HepG2 (cell line): ENCODE results near the gene S100A12. TPM values are rescaled to one million over a fixed set of nuclear protein-coding genes. Genes with fewer than 3 reads are reported as not detected.

ENCODE experiments used
- ATAC-seq: fragments of 200-7000 bp; cut with Tn5 transposase; 3 replicates; pipeline ENCODE4 v1.9.1; 2020; ENCODE audit warnings: mild to moderate bottlenecking, moderate library complexity
- BruUV-seq: library from RNA; stranded (reverse); fragments of 400-500 nt; replicated peaks from 2 replicates; lab custom pipeline; 2021; lab: Mats Ljungman, UMichigan
- CTCF ChIA-PET: fragments of 300-600 bp; formaldehyde crosslinking; extraction: SDS; loops from one replicate; lab custom pipeline; 2021; ENCODE audit warnings: low total read pairs, inconsistent platforms, low intra/inter-chr PET ratio; lab: Yijun Ruan, JAX
- POLR2A ChIA-PET: fragments of 350-600 bp; sonication (Branson Sonifier 250); formaldehyde crosslinking; loops from one replicate; lab custom pipeline; 2020; ENCODE audit warnings: antibody characterized with exemption, inconsistent platforms; lab: Yijun Ruan, JAX
- DNase-seq: peaks from one replicate; pipeline ENCODE4 v3.0.0-alpha.2; 2015; ENCODE audit warnings: low spot score
- FAIRE-seq: peaks from 3 replicates; lab custom pipeline; 2011; peaks lifted over from hg19 to GRCh38; lab: Jason Lieb, UNC
- H2AFZ ChIP-seq: one replicate; pipeline ENCODE4 v1.6.1; 2011; ENCODE audit warnings: low read length, inconsistent platforms
- H3K27ac ChIP-seq: fragments of 300-600 bp; 3 replicates; pipeline ENCODE4 v1.8.0; 2011; ENCODE audit warnings: mixed run types, mild to moderate bottlenecking, mixed read lengths, low read length, inconsistent platforms; ENCODE audit not compliant: insufficient read depth; ENCODE audit errors: extremely low read length
- H3K27me3 ChIP-seq, 2 experiments: fragments of 200-600 bp in 1 of 2; 2 replicates in 1 of 2; 3 replicates in 1 of 2; pipeline versions ENCODE4 v1.6.0 to v1.8.0; 2011; ENCODE audit warnings: low read length in 2 of 2, mild to moderate bottlenecking in 2 of 2, moderate library complexity in 2 of 2, inconsistent platforms in 1 of 2; ENCODE audit not compliant: insufficient read depth in 2 of 2, control insufficient read depth in 1 of 2
- H3K36me3 ChIP-seq, 2 experiments: fragments of 200-600 bp in 1 of 2; replicated peaks in 1 of 2; 2 replicates in 1 of 2; 3 replicates in 1 of 2; pipeline versions ENCODE4 v1.5.1 to v1.8.0; 2011; ENCODE audit warnings: low read length in 2 of 2, inconsistent platforms in 1 of 2; ENCODE audit not compliant: insufficient read depth in 2 of 2, control insufficient read depth in 1 of 2
- H3K4me1 ChIP-seq: 2 replicates; pipeline ENCODE4 v1.5.1; 2012; ENCODE audit warnings: low read length, inconsistent platforms; ENCODE audit not compliant: insufficient read depth
- H3K4me2 ChIP-seq: 2 replicates; pipeline ENCODE4 v1.6.0; 2011; ENCODE audit warnings: low read depth, low read length, inconsistent platforms
- H3K4me3 ChIP-seq, 3 experiments: fragments of 200-600 bp in 1 of 3; sonication (generic), shearing (Covaris generic) in 1 of 3; replicated peaks in 1 of 3; 2 replicates each; pipeline ENCODE4 v1.5.1; 2011 to 2016; ENCODE audit warnings: low read length in 3 of 3, inconsistent platforms in 2 of 3, low read depth in 2 of 3, mild to moderate bottlenecking in 2 of 3, control low read depth in 1 of 3, mixed read lengths in 1 of 3; ENCODE audit not compliant: insufficient read depth in 1 of 3
- H3K79me2 ChIP-seq: one replicate; pipeline ENCODE4 v1.6.1; 2011; ENCODE audit warnings: low read length, inconsistent platforms; ENCODE audit not compliant: insufficient read depth
- H3K9ac ChIP-seq: 2 replicates; pipeline ENCODE4 v1.6.0; 2011; ENCODE audit warnings: mild to moderate bottlenecking, low read depth, low read length, inconsistent platforms; ENCODE audit not compliant: insufficient read depth
- H3K9me3 ChIP-seq: 2 replicates; pipeline ENCODE4 v1.5.1; 2012; ENCODE audit warnings: mild to moderate bottlenecking, low read length
- H4K20me1 ChIP-seq: 2 replicates; pipeline ENCODE4 v1.6.0; 2011; ENCODE audit warnings: inconsistent platforms, mild to moderate bottlenecking, low read length, moderate library complexity; ENCODE audit not compliant: insufficient read depth
- FOSL1 ChIP-seq: sonication (generic); formaldehyde crosslinking; IDR thresholded peaks from 2 replicates; pipeline ENCODE4 v1.9.0; 2021; ENCODE audit warnings: missing genetic modification reagents, borderline replicate concordance
- JUN ChIP-seq: sonication (generic); formaldehyde crosslinking; IDR thresholded peaks from 2 replicates; pipeline ENCODE4 v1.4.0; 2020; ENCODE audit warnings: mild to moderate bottlenecking, missing genetic modification reagents
- PITX1 ChIP-seq: sonication (generic); formaldehyde crosslinking; IDR thresholded peaks from 2 replicates; pipeline ENCODE4 v1.5.1; 2020; ENCODE audit warnings: mild to moderate bottlenecking, missing genetic modification reagents
- POLR2AphosphoS2 ChIP-seq: IDR thresholded peaks from 2 replicates; pipeline ENCODE4 v1.6.1; 2011; ENCODE audit warnings: low read depth, low read length, improper control_type of control experiment
- ZSCAN12 ChIP-seq: sonication (generic); formaldehyde crosslinking; IDR thresholded peaks from 2 replicates; pipeline ENCODE4 v1.9.0; 2021; ENCODE audit warnings: mild to moderate bottlenecking, missing genetic modification reagents
- WGBS: methylation state at CpG from one replicate; pipeline ENCODE4 v1.1.6; 2017; ENCODE audit warnings: low lambda C conversion rate; 5-methylcytosine and 5-hydroxymethylcytosine counted together
- in situ Hi-C: cut with HindIII; loops from 2 replicates; pipeline ENCODE4 v1.10.0; 2017; ENCODE audit warnings: low pct_unique_long_range_greater_than_20kb; ENCODE audit not compliant: extremely low pct_ligation_motif_present
- intact Hi-C: fragments of 100-400 bp; cut with micrococcal nuclease; formaldehyde crosslinking; loops from one replicate; pipeline ENCODE4 v1.10.0; 2022; ENCODE audit not compliant: unreplicated experiment
- polyA plus RNA-seq, 8 experiments: library from polyadenylated mRNA; depleted of rRNA in 3 of 8; stranded (reverse) in 7 of 8; unstranded in 1 of 8; fragments of >200 nt; fragmentation: Illumina TruSeq in 4 of 8; extraction: Trizol in 4 of 8; gene quantifications; 2 replicates each; pipeline versions ENCODE4 v1.2.1 to v1.2.3, GENCODE V29; 2011 to 2016; ENCODE audit warnings: low read depth in 4 of 8, missing spikeins in 1 of 8, mixed read lengths in 1 of 8; ENCODE audit not compliant: insufficient read depth in 1 of 8
- total RNA-seq, 5 experiments: library from RNA; depleted of rRNA; stranded (reverse); fragments of >200 nt; fragmentation: Illumina TruSeq; extraction: Trizol; gene quantifications; 2 replicates each; pipeline ENCODE4 v1.2.3, GENCODE V29; 2016; ENCODE audit warnings: low read depth in 1 of 5
- TF ChIP-seq, protein P1 (sequence below): sonication (generic); formaldehyde crosslinking; IDR thresholded peaks from 2 replicates; pipeline ENCODE4 v1.4.0; 2020; ENCODE audit warnings: missing genetic modification reagents, mild to moderate bottlenecking, borderline replicate concordance
- TF ChIP-seq, protein P2 (sequence below): sonication (generic); formaldehyde crosslinking; conservative IDR thresholded peaks from 2 replicates; pipeline ENCODE4 v1.4.0; 2020; ENCODE audit warnings: missing genetic modification reagents

The S100A12 gene
- total and polyA plus RNA-seq, 2 of the 13 experiments (the other 11 are each of a cell fraction or from before 2014, with no cell fraction given), result not detected

DNA sequence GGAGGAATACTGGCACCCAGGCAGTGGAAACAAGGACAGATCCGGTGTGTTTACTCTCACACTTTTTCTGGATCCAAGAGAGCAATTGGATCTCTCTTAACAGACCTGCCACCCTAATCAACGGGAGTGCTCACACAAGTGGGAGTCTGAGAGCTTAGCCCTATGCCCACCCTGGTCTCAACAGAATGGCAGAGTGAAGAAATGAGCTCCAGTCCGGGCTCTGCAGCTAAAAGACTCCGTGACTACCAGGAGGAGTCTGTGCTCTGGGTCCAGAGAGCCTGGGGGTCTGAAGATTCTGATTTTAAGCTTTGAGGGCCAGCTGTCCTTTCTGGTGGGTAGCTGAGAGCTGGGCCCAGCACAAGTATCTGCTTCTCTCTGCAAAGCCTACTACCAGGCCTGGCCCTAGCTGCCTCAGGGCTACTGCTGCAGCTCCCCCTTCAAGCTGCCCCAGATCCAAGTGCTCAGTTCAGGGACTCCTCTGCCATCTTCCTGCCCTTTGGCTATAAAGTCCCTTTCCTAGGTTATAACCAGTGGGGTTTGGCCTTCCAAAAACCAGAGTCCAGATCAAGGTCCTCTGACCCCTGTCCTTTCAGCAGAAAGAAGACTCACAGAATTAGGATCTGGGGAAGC lies 13.8 kb downstream of the S100A12 start (continued):
- TF ChIP-seq, protein P1, sequence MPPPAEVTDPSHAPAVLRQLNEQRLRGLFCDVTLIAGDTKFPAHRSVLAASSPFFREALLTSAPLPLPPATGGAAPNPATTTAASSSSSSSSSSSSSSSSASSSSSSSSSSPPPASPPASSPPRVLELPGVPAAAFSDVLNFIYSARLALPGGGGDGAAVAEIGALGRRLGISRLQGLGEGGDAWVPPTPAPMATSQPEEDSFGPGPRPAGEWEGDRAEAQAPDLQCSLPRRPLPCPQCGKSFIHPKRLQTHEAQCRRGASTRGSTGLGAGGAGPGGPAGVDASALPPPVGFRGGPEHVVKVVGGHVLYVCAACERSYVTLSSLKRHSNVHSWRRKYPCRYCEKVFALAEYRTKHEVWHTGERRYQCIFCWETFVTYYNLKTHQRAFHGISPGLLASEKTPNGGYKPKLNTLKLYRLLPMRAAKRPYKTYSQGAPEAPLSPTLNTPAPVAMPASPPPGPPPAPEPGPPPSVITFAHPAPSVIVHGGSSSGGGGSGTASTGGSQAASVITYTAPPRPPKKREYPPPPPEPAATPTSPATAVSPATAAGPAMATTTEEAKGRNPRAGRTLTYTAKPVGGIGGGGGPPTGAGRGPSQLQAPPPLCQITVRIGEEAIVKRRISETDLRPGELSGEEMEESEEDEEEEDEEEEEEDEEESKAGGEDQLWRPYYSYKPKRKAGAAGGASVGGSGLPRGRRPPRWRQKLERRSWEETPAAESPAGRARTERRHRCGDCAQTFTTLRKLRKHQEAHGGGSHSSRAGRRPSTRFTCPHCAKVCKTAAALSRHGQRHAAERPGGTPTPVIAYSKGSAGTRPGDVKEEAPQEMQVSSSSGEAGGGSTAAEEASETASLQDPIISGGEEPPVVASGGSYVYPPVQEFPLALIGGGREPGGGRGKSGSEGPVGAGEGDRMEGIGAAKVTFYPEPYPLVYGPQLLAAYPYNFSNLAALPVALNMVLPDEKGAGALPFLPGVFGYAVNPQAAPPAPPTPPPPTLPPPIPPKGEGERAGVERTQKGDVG (CRISPR knock-in tag), result no peak

DNA sequence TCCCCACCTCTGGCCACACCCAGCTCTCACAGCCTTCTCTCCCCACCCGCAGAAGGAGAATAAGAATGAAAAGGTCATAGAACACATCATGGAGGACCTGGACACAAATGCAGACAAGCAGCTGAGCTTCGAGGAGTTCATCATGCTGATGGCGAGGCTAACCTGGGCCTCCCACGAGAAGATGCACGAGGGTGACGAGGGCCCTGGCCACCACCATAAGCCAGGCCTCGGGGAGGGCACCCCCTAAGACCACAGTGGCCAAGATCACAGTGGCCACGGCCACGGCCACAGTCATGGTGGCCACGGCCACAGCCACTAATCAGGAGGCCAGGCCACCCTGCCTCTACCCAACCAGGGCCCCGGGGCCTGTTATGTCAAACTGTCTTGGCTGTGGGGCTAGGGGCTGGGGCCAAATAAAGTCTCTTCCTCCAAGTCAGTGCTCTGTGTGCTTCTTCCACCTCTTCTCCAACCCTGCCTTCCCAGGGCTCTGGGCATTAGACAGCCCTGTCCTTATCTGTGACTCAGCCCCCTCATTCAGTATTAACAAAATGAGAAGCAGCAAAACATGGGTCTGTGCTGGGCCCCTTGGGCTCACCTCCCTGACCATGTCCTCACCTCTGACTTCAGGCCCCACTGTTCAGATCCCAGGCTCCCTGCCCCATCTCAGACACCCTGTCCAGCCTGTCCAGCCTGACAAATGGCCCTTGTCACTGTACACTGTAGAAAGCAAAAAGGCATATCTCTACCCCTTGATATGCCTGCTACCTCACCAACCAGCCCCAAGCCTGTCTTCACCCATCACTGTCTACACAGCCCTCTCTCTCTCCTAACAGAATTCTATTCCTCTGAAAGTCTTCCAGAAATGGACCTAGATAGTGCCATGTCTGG lies 14.6 kb downstream of the S100A12 start:
- H3K9ac ChIP-seq, result no peak overlapping the region
- CTCF ChIA-PET, result no interaction called here
- in situ Hi-C loops, result no loop called here
- TF ChIP-seq FOSL1 (CRISPR knock-in tag) (no peak), PITX1 (no peak), POLR2AphosphoS2 (no peak), JUN (CRISPR knock-in tag) (no peak), ZSCAN12 (CRISPR knock-in tag) (no peak)
- TF ChIP-seq, protein P2, sequence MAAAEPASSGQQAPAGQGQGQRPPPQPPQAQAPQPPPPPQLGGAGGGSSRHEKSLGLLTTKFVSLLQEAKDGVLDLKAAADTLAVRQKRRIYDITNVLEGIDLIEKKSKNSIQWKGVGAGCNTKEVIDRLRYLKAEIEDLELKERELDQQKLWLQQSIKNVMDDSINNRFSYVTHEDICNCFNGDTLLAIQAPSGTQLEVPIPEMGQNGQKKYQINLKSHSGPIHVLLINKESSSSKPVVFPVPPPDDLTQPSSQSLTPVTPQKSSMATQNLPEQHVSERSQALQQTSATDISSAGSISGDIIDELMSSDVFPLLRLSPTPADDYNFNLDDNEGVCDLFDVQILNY (CRISPR knock-in tag), result no peak
- TF ChIP-seq, all 625 proteins: peak for 0
- no peak overlapping the region for H3K4me3 ChIP-seq
- 0 out of 2 replicates have a peak, but pooled peaks cover 5% of the 10 kb centered on the region for H3K4me1 ChIP-seq
- H3K4me2 ChIP-seq, result no peak overlapping the region
- no peaks in the 10 kb centered on the region for H3K9me3 ChIP-seq
- POLR2A ChIA-PET, result no interaction called here
- BruUV-seq, result no TSS peak
- intact Hi-C loops, result no loop called here
- no peaks in the 10 kb centered on the region for H3K36me3 ChIP-seq
- ATAC-seq (no peak), DNase-seq (no peak), FAIRE-seq (no peak)
- no peak overlapping the region for H3K27ac ChIP-seq
- 9% methylated on average over 8 of the region's 11 CpGs for WGBS
- no peak overlapping the region for H2AFZ ChIP-seq
- peaks cover 1 to 2% of the 10 kb centered on the region in 2 experiments; a peak in 1 of 5 replicates for H3K27me3 ChIP-seq
- no peaks in the 10 kb centered on the region for H3K79me2 ChIP-seq
- no peaks in the 10 kb centered on the region for H4K20me1 ChIP-seq
